Osteocyte (in vitro differentiated cells): ENCODE results near the gene COG3. TPM values are rescaled to one million over a fixed set of nuclear protein-coding genes. Genes with fewer than 3 reads are reported as not detected.

Source experiments
- DNase-seq: peaks from one replicate; pipeline ENCODE4 v3.0.0; 2021; ENCODE audit warnings: mixed read lengths; ENCODE audit not compliant: unreplicated experiment; ENCODE audit errors: extremely low spot score
- H3K27ac Mint-ChIP-seq: one replicate; pipeline ENCODE4 v1.8.0; 2021; ENCODE audit warnings: mild to moderate bottlenecking, mixed read lengths; ENCODE audit not compliant: unreplicated experiment
- H3K27me3 Mint-ChIP-seq: one replicate; pipeline ENCODE4 v1.8.0; 2021; ENCODE audit warnings: mixed read lengths; ENCODE audit not compliant: unreplicated experiment
- H3K36me3 Mint-ChIP-seq: one replicate; pipeline ENCODE4 v1.8.0; 2021; ENCODE audit warnings: mixed read lengths; ENCODE audit not compliant: unreplicated experiment
- H3K4me1 Mint-ChIP-seq: one replicate; pipeline ENCODE4 v1.8.0; 2021; ENCODE audit warnings: mixed read lengths; ENCODE audit not compliant: unreplicated experiment
- H3K4me3 Mint-ChIP-seq: one replicate; pipeline ENCODE4 v1.8.0; 2021; ENCODE audit warnings: mild to moderate bottlenecking, moderate library complexity, mixed read lengths; ENCODE audit not compliant: unreplicated experiment
- H3K9me3 Mint-ChIP-seq: one replicate; pipeline ENCODE4 v1.8.0; 2021; ENCODE audit warnings: mixed read lengths; ENCODE audit not compliant: unreplicated experiment
- total RNA-seq: library from RNA; stranded (reverse); gene quantifications from 2 replicates; pipeline ENCODE4 v1.2.1, GENCODE V29; 2021
- TF ChIP-seq, protein P1 (sequence below): fragments of 200-600 bp; sonication (generic); IDR thresholded peaks from 2 replicates; pipeline ENCODE4 v1.5.0; 2021; ENCODE audit warnings: antibody characterized with exemption, mild to moderate bottlenecking, moderate library complexity

The COG3 gene
- total RNA-seq, 1 donor from 2014 or later = 31.0 TPM

DNA sequence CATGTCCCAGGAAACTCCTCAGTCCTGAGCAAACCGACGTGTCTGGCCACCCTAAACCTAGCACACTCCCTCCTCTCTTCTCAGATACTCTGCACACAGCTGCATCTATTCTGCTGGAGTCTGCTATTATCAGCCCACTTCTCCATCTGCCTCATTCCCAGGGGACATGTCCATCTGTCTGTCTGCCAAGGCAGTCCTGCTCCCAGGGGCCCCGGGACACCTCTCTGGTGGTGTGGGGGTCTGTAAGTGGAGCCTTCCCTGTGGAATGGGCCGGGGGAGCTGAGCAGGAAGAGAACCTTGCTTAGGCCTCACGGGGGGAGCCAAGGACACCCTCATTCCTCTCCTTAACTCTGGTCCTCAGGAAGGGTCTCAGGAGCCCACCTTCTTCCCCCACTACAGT lies 78.1 kb downstream of the COG3 start:
- H3K27me3 Mint-ChIP-seq = peaks cover 6% of the 10 kb centered on the region
- H3K9me3 Mint-ChIP-seq = no peaks in the 10 kb centered on the region
- peaks cover 4% of the 10 kb centered on the region for H3K4me1 Mint-ChIP-seq
- no peak overlapping the region for H3K4me3 Mint-ChIP-seq
- no peak overlapping the region for H3K27ac Mint-ChIP-seq
- peaks cover 2% of the 10 kb centered on the region for H3K36me3 Mint-ChIP-seq
- TF ChIP-seq, protein P1, sequence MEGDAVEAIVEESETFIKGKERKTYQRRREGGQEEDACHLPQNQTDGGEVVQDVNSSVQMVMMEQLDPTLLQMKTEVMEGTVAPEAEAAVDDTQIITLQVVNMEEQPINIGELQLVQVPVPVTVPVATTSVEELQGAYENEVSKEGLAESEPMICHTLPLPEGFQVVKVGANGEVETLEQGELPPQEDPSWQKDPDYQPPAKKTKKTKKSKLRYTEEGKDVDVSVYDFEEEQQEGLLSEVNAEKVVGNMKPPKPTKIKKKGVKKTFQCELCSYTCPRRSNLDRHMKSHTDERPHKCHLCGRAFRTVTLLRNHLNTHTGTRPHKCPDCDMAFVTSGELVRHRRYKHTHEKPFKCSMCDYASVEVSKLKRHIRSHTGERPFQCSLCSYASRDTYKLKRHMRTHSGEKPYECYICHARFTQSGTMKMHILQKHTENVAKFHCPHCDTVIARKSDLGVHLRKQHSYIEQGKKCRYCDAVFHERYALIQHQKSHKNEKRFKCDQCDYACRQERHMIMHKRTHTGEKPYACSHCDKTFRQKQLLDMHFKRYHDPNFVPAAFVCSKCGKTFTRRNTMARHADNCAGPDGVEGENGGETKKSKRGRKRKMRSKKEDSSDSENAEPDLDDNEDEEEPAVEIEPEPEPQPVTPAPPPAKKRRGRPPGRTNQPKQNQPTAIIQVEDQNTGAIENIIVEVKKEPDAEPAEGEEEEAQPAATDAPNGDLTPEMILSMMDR = no peak
- DNase-seq = no peak

DNA sequence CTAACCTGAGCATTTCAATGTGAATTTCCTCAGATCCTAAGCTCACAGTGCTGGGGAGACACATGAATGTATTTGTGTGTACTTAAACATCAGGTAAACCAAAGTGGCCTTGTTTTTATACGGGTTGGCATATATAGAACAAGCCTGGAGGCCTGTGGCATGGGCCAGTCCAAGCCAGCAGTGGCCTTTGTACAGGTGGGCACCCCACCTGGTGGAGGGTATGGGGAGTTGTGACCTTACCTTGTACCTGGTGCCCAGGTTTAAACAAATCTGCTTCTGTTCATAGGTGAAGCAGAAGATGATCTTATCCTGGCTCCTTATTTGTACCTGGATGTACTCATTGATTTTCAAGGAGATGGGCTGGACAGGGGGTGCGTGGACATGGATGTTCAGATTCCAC lies 79.8 kb downstream of the COG3 start:
- Mint-ChIP-seq H3K27ac (no peak overlapping the region), H3K9me3 (no peaks in the 10 kb centered on the region), H3K4me1 (peaks cover 7% of the 10 kb centered on the region), H3K27me3 (peaks cover 15% of the 10 kb centered on the region), H3K36me3 (no peaks in the 10 kb centered on the region), H3K4me3 (no peak overlapping the region)
- TF ChIP-seq, protein P1 = no peak
- no peak for DNase-seq

DNA sequence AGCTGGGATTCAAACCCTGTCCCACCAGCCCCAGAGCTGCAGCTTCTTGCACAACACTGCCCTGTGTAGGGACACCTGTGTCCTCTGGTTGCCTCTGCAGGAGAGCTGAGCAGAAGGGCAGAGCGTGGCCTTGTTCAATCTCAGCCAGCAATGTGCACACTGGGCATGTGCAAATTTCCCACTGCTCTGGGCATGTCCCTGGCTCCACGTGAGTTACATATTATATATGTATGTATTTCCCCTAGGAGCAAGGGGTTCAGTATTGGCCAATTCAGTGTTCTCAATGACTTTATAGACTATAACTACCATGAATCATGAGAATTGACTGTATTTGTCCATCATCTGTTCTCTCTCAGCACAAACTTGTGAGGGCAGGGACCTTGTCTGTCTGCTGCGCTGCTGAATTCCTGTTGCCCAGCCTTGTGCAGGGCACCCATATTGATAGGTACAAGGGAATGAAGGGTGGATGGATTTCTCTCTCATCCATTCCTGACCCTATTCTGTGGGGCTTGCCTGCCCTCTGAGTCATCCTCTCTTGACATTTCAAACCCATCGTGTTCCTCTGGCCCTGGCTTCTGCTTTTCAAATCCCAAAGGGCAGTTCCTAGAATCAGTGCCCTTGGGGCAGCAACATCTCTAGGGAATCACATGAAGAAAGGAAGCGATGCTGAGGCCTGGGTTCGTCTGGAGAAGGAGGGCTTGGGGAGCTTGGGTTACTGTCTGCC lies 81.1 kb downstream of the COG3 start:
- no peak overlapping the region for H3K4me3 Mint-ChIP-seq
- TF ChIP-seq, protein P1 = no peak

DNA sequence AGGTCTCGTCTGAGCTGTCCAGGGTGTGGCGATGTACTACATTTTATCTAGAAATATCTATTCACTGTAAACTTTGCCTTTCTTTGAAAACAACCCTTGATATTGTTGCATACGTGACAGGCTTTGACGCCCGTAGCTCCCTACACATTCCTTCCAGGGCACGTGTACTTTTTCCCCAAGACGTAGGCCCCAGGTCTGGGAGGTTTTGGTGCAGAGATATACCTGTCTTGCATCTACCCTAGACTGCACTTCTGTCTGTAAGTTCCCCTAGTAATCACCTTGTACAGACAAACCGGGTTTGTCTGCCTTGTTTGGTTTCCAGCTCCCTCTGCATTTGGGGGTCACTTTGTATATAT lies 81.6 kb downstream of the COG3 start:
- no peaks in the 10 kb centered on the region for H3K36me3 Mint-ChIP-seq
- peaks cover 31% of the 10 kb centered on the region for H3K27me3 Mint-ChIP-seq
- no peaks in the 10 kb centered on the region for H3K9me3 Mint-ChIP-seq
- no peak overlapping the region for H3K27ac Mint-ChIP-seq
- no peak overlapping the region for H3K4me3 Mint-ChIP-seq
- no peak for DNase-seq
- TF ChIP-seq, protein P1 = no peak
- peaks cover 7% of the 10 kb centered on the region for H3K4me1 Mint-ChIP-seq

More for the DNA sequence above, 81.1 kb downstream of the COG3 start:
- no peak overlapping the region for H3K27ac Mint-ChIP-seq
- H3K27me3 Mint-ChIP-seq = peaks cover 26% of the 10 kb centered on the region
- H3K36me3 Mint-ChIP-seq = no peaks in the 10 kb centered on the region
- DNase-seq = no peak
- peaks cover 7% of the 10 kb centered on the region for H3K4me1 Mint-ChIP-seq
- H3K9me3 Mint-ChIP-seq = no peaks in the 10 kb centered on the region

DNA sequence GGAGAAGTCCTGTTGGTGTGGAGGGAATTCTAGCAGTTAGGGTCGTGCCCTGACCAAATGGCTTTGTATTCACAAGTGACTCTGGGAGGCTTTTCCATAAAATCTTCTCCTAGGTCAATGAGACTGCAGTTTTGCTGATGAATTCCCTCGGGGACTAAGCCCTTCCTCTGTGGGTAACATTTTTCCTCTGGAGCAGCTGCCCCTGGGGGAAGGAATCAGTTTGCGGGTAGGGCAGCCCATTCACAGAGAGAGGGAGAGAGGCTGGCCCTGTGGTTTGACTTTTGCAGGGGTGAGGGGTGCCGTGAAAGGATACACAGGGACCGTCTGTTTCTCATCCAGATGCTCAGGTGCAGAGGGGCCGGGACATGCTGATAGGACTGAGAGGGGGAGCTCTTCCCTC lies 83.5 kb downstream of the COG3 start:
- no peaks in the 10 kb centered on the region for H3K36me3 Mint-ChIP-seq
- TF ChIP-seq, protein P1 = no peak
- peaks cover 7% of the 10 kb centered on the region for H3K4me1 Mint-ChIP-seq
- H3K27me3 Mint-ChIP-seq = peaks cover 47% of the 10 kb centered on the region
- no peak overlapping the region for H3K4me3 Mint-ChIP-seq
- no peak for DNase-seq
- no peaks in the 10 kb centered on the region for H3K9me3 Mint-ChIP-seq
- no peak overlapping the region for H3K27ac Mint-ChIP-seq
